Retina (tissue), 1 donor: ENCODE results near the gene AIPL1.
"Not testable (repeated sequence)": the region's sequence is repeated elsewhere in the genome, so short reads cannot be mapped to it uniquely, and the experiment has no call there.

ENCODE experiments used
- DNase-seq: peaks from one replicate; pipeline ENCODE4 v3.0.0-alpha.2; 2016

AIPL1 gene, protein sequence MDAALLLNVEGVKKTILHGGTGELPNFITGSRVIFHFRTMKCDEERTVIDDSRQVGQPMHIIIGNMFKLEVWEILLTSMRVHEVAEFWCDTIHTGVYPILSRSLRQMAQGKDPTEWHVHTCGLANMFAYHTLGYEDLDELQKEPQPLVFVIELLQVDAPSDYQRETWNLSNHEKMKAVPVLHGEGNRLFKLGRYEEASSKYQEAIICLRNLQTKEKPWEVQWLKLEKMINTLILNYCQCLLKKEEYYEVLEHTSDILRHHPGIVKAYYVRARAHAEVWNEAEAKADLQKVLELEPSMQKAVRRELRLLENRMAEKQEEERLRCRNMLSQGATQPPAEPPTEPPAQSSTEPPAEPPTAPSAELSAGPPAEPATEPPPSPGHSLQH

DNA sequence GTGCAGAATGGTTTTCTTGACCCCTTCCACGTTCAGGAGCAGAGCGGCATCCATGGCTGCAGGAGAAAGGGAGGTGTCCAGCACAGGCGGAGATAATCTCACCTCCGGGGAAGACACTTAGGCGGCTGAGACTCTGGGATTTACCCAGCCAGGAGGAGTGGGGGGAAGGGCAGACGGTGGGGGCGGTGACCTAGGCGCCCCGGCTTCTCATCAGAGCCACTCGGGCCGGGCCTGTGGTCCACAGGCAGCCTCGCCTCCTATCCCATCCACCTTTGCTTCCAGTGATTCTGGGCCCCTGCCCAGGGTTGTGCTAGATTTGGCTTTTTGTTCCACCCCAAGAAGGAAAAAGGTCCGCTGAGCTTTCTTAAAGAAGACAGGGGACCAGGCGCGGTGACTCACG, at the start of gene AIPL1:
AIPL1 (minus strand) TSS at position 71 of the 400 bp plus-strand sequence; CDS start at position 54, 17 bp downstream.
- DNase-seq = no peak

DNA sequence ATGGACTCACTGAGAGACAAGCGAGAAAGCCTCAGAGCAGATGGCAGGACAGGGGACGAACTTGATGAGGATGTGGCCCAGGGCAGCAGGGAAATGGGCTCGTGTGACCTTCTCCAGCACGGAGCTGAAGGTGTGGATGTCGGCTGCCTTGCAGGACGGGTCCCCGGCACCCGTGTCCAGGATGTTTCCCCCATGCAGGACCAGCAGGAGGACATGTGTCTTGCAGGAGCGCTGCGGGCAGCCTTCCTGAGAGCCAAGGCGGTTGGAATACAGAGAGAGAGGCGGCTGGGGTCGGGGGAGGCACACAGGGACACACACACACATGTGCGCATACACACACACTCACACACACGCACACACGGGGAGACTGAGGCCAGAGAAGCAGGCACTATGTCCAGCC, 48.6 kb upstream of the AIPL1 start:
- no peak for DNase-seq

DNA sequence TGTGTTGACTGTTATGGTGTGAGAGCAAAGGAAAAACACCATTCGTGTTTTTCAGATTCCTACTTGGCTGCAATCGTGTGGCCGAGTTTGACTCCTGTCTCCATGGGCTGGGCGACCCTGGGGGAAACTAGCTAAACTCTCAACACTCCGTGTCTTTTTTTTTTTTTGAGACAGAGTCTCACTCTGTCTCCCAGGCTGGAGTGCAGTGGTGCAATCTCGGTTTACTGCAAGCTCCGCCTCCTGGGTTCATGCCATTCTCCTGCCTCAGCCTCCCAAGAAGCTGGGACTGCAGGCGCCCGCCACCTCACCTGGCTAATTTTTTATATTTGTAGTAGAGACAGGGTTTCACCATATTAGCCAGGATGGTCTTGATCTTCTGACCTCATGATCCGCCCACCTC, 47.9 kb upstream of the AIPL1 start:
- not testable (repeated sequence) for DNase-seq

DNA sequence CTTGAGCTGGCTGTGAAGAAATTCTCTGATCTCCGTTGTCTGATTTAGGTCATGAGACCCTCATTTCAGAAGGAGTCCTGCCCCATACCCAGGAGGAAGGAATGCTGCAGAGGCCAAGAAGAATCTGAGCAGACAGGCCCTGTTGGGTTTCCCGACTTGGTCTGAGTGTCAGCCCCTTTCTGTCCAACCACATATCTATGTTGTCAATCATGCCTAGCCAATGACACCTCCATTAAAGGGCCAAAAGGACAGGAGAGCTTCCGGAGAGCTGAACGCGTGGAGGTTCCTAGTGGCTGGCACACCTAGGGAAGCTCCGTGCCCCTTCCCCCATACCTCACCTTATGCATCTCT, 47.2 kb upstream of the AIPL1 start:
- DNase-seq = no peak

DNA sequence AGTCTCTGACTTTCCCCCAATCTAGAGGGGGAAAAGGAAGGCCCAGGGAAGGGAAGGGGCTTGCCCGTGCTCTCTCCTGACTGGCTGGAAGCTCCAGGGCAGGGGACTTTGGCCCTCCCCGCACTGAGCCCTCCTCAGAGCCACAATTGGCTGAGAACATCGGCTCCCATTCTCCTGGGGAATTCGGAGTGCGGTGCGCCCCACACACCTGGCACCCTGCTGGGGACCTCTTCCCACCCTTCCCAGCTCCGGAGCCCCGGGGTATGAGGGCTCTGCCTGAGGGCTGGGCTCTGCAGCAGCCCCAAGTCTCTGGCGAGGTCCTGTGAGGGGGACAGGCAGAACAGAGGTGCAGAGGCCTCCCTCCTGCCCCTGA, 45.4 kb upstream of the AIPL1 start:
- DNase-seq = no peak

DNA sequence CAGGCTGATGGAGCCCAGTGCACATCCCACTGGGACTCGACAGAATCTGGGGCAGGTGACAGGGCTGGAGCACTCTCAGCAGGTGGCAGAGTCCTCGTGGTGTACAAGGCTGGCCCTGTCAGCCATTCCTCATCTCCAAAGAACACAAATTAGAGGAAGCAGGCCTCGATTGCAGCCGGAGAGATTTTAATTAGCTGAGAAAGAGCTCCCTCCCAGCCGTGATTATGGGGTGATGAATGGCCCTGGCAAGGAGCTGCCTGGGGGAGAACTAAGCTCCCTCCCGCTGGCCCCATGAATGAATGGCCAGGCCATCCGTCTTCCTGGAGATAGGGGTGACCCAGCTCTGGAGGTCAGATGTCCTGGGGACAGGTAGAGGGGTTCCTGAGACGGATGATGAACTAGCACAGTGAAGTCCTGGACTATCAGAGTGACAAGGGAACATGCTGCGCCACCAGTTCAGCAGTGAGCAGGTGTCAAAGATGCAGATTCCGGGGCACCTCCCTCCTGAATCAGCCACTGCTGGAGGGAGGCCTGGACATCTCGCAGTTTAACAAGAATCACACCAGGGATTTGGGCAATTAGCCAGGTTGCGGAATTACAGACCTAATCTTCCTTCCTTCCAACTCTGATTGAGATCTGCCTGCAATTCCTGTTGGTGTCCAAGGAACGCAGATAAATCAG, 44.8 kb upstream of the AIPL1 start:
- DNase-seq = peak; percentile 62

DNA sequence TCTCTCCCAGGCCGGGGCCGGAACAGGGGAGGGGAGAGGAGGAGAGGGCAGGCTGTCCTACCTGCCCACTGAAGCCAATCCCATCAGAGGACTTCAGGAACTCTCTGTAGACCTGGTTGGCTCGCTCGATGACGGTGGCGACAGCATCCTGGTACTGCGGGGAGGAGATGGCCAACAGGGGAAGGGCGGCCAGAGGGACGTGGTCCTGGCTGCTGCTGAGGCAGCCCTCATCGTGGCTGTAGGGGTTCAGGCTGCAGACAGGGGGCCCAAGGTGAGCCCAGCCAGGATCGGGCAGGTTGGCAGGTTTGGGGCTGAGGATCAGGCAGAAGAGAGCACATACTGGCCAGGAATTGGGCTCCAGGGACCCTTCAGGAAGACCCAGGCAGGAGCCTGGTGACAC, 43.6 kb upstream of the AIPL1 start:
- DNase-seq = no peak

DNA sequence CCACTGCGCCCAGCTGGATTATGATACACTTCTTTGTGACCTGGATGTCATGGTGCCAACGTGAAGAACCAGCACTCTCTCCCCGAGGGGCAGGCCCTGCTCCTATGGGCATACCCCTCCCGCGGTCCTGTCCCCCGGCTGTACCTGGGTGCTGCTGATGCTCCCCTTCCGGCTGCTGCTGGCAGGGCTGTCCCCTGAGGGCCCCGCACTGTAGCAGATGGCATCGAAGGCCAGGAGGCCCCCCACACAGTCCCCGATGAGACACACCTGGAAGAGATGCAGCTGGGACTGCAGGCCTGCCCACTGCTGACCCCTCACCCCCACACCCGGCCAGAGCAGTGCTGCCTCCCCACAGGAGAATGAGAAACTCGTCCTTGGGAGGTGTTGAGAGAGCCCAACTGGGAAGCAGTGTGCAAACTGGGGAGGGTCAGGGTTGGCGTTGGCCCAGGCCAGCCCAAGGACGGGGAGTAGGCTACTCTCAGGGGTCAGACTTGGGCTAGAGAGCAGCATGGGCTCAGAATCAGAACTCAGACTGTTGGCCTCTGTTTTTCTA, 43.0 kb upstream of the AIPL1 start:
- DNase-seq = no peak

DNA sequence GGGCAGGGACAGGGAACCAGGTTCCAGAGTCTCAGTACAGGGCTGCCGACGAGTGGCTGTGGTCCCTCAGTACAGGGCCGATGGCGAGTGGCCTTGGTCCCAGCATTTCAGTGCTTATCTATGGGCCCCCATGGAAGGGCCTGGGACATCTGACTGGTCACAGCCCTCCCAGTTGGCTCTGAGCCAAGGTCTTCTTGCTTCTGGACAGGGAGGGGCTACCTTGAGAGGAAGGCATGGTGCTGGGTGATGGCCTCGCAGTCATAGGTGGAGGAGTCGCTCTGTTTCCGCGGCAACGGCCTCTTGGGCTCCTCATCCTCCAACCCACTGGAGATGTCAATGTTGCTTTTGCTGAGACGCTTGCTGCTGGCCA, 41.9 kb upstream of the AIPL1 start:
- DNase-seq = peak; percentile 66

DNA sequence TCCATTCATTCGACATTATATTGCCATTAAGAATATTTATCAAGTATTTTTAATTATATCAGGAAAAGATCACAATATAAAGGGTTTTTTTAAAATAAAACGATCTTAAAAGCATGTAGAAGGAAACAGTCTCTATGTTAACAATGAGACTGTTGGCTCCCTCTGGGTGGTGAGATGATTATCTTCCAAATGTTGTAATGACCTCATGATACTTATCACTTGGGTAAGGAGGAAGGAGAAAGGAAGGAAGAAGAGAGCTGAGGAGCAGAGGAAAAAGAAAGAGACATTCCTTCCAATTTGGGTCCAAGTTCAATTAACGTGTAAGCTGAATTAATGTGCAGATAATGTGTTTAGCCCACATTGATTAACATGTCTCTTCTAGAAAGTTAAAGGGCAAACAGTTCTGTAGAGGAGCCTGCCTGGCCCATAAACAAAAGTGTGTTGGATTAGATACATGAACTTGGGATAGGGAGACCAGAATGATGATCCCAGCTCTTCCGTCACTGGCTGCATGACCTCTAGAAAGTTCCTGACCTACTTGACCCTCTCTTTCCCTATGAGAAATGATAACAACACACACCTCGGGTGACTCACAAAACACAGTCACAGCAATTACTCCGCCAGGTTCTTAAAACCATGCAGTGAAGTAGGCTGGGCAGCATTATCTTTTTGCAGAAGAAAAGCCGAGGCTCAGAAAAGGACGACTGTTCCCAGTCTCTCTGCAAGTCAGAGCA, 41.3 kb upstream of the AIPL1 start:
- no peak for DNase-seq

DNA sequence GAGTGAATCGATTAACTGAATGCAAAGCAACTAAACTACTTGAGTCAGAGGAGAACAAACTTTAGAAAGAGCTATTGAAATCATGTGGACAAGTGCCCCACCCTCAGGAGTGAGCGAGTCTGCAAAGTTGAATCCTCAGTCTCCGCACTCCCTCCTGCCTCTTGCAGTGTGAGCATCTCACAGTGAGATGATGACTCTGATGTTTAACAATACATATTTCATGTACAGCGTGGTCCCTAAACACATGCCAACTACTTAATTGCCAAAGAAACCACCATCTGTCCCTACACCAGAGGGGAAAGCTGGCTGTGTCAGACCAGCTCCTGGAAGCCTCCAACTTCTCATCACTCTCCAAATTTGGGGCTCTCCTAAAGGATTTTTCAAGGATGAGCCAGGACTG, 40.5 kb upstream of the AIPL1 start:
- peak; percentile 37 for DNase-seq

DNA sequence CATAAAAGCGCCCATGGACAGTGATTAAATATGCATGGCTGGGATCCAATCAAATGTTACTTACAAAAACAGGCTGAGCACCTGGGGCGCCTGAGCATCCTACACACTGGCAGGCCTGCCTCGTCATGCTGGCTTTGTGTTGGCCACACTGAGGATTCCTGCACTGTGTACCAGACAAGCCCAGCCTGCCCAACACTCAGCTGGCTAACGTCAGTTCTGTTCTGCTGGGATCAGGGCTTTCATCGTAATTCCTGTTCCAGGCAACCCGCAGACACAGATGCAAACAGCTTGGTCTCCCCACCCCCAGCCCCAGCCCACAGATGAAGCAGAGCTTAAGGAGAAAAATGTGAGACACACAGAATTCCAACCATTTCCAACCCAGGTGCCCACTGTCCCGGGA, 40.0 kb upstream of the AIPL1 start:
- no peak for DNase-seq

DNA sequence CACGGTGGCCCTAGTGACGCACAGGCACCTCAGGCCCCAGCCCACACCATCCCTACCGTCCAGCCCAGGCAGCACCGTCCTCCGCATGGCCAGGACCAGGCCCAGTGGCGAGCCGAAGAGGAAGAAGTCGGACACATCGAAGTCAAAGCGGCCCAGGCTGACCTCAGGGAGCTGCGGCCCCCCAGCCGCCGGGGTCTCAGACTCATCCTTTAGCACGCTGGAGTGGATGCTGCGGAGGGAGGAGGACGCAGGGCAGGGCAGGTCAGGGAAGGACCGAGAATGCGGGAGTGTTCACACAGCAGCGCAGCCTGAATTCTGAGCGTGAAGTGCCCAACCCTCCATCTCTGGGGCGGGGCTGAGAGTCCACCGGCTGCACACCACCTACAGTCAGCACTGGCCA, 39.5 kb upstream of the AIPL1 start:
- no peak for DNase-seq

DNA sequence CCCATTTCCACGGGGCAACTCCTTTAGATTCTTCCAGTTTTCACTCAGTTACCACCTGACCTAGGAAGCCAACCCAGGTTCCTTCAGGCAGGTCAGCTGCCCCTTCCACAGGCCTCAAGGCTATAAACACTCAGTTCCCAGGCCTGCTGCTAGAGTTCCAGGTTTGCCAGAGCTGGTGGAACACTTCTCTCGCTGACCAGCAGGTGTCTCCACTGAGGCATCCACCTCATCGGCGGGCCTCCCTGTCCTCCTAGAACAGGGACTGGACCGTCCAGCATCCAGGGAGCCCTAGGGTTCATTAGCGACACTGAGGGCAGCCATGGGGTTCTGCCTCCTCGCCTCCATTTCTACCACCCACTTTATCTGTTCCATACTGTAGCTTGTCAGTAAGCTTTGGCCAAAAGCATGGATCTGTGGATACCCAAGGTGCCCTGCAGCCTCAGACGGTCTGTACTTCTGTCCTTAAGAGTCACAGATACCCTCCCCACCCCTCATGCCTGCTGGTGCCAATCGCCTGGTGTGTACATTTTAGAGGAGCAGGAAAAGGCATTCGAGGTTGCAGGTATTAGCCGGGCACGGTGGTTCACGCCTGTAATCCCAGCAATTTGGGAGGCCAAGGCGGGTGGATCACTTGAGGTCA, 38.3 kb upstream of the AIPL1 start:
- peak; percentile 87 for DNase-seq

DNA sequence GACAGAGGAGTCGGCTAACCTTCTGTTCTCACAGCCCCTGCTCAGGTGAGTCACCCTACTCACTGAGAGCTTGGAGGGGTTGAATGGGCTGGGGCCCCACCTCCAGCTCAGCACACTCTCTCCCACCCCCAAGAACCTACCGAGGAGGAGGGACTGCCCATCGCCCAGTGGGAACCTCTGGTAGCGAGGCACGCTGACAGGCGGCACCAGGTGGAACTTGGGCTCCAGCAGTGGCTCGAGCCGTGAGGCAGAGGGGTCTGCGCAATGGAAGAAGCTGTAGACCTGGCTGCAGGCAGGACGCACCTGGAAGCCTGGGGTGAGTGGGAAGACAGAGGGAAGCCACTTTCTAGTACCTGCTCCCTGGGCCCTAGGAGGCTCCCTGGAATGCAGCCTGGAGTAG, 37.6 kb upstream of the AIPL1 start:
- DNase-seq = no peak

DNA sequence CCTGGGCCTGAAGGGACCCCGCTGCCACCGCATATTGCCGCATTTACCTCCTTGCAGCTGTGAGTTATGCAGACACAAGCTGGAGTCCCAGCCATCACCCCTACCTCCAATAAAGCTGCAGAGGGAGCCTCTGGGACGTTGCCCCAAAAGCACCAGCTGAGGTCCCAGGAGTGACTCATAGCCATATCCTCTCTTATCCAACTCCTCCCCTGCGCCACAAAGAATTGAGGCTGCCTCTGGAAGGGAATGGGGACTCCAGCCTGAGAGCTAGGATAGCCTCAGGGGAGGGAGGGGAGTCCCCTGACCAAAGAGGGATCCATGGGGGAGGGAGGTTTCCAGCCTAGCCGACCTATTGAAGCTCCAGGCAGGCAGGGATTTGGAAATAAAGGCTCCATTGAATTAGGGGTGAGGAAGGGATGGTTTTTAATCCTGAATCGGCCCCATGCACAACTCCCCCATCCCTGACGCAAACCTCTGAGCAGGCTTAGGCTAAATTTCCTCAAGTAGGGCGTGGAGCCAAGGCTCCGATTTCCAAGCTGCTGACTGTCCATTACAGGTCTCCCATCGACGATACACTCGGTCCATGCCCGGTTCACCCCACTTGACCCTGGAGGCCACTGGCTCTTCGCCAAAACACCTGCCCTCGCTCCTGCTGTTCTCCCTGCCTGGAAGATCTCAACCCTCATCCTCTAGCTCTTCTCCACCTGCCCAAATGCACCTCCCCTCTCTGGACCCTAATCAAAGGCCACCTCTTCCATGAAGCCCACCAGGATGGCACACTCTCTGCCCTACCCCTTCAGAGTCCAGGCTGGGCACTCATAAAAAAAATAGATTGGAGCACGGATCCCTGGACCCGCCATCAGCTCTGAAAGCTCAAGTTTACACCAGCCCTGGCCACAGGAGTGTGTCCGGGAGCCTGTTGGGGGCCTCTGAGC, 36.9 kb upstream of the AIPL1 start:
- DNase-seq = no peak

DNA sequence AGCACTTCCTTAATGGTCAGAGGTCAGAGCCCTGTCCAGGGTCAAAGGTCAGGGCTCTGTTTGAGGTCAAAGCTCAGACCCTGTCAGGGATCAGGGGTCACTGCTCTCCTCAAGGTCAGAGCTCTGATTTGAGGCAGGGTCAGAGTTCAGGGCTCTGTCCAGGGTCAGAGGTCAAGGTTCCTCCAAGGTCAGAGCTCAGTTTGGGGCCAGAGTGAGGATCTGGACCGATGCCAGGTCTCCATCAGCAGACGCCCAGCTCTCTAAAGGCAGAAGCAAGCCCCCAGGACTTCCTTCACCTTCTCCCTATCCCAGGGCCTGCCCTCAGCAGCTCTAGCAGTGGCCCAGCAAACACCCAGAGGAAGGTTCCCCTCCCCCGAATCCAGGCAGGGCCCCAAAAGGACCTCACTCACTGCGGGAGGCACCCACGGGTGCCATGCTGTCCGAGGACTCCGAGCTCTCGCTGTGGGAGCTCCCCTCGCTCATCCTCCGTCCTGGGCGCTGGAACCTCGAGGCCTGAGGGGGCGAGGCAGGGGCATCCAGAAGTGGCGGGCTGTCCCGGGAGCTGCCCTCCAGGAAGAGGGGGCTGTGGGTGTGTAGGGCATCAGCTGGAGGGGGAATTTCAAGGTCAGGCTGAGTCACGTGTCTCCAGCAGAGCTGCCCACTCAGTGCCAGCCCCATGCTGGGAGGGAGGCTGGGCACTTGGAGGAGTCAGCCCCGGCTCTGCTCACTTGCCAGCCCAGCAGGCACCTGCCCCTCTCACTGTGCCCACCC, 36.0 kb upstream of the AIPL1 start:
- DNase-seq = no peak

DNA sequence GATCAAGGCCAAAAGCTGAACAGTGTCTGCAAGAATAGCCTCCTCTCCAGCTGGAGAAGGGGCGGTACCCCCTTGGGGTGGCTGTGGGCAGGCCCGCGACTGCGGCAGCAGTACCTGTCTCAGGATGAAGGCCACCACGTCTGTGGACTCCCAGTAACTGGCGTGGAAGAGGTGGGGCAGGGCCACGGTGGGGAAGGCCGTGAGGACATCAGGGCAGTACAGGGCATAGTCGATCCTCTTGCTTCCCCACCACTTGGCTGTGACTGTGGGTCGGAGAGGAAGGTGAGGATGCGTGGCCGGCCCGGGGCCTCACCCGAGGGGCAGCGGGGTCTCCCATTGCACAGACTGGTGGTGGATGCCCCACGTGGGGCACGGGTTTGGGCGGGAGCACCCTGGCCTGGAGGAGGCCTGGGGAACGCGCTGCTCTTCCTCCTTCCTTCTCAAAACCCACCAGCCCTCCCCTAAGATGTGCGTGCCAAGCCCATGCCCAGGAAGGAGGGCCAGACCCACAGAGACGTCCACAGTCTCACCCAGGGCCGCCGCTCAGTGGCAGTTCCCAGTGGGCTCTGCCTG, 35.3 kb upstream of the AIPL1 start:
- DNase-seq = no peak

DNA sequence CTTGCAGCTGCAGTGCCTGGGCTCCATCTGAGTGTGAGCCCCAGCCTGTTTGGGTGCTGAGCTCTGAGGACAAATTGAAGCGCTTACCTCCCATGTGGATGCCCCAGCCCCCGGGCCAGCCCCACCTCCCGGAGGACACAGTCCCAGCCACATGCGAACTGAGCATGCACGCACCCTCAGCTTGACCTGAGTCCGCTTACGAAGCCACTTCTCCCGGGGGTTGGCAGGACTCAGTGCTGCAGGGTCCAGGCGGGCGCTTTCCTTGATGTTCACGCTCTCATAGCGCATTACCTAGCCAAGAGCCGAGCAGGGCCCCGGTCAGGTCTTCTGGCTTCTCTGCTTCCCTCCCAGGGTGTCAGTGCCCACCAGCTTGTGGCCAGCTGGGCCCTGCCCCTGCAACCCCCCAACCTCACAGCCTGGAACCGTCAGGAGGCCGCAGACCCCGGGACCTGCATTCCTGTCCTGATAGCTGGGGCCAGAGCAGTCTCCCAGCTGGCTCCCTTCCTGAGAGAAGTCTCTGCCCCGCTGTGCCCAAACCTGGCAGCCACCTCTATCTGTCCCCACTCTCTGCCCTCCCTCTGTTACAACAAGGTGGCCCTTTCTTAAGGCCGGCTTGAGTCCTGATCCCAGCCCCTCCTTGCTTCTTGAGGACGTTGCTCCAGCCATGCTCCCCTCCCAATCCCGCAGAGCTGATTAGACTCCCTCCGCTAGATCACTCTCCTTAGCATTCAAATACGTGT, 33.3 kb upstream of the AIPL1 start:
- no peak for DNase-seq

DNA sequence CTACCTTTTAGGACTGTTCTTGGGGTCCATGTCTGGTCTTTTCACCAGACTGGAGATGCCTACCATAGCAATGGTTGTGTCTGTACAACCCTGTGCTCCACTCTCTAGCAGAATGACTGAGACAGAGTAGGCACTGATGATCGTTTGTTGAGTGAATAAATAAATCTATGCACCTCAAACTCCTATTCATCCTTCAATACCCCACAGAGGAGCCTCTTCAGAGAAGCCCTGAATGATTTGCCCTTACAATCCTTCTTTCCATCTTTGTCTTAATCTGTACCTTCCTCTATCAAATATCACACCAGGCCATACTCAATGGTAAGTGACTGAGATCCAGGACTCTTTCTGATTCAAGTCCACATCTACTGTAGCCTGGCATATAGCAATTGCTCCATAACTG, 32.6 kb upstream of the AIPL1 start:
- DNase-seq = no peak
